DMS79 (cell line): Measurements from ENCODE around the gene C17orf107.
A peak's percentile ranks its signal among the peaks of the same experiment; 100 is the strongest.

Experiments used
- DNase-seq: peaks from one replicate; lab custom pipeline; 2025; lab: John Stamatoyannopoulos, UW

Gene C17orf107

DNA sequence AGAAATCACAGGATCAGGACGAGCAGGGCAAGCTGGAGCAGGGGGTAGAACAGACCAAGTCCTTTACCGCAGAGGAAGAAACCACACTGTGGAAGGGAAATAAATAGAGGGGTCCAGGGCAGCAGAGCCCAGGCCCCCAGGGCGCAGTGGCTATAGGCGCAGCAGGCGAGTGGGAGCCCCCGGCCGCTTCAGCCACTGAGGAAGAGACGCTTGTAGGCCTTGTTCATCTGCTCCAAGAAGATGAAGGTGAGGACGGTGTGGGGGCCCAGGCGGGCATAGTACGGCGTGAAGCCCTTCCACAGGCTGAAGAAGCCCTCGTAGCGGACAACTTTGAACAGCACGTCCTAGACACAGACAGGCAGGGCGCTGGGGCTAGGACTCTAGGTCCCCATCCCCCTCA is 38.2 kb downstream of the C17orf107 start:
- DNase-seq: no peak

DNA sequence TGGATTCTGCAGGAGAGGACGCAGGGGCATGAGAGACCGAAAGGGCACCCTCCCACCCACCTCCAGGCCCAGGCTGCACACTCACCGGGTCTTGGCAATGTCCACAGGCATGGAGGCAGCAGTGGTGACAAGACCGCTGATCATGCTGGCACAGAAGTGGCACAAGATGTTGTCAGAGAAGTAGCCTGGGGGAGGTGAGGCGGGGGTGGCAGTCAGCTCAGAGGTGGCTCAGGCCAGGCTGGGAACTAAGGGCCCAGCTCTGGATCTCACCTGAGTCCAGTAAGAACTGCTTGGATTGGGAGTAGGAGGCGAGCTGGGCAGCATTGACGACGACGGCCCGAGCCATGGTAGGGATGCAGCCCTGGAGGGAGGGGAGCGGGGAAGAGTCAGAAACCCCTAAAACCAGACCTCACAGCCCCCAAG is 38.7 kb downstream of the C17orf107 start:
- DNase-seq: no peak

- peak; percentile 12 for DNase-seq
These were observed 39.6 kb downstream of the C17orf107 start for GRCh38 chr17:4938688-4939545.

DNA sequence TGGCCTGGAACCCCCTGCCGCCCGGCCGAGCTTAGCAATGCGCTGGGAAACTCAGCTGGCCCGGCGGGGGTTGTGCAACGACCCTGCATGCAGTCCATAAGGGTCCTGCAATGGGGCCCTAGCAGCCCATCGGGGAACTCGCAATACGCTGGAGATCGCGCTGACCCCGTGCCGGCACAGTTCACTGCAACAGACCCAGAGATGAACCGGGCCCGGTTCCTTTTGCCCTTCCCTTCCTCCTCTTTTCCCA is 40.1 kb downstream of the C17orf107 start:
- DNase-seq: no peak

DNA sequence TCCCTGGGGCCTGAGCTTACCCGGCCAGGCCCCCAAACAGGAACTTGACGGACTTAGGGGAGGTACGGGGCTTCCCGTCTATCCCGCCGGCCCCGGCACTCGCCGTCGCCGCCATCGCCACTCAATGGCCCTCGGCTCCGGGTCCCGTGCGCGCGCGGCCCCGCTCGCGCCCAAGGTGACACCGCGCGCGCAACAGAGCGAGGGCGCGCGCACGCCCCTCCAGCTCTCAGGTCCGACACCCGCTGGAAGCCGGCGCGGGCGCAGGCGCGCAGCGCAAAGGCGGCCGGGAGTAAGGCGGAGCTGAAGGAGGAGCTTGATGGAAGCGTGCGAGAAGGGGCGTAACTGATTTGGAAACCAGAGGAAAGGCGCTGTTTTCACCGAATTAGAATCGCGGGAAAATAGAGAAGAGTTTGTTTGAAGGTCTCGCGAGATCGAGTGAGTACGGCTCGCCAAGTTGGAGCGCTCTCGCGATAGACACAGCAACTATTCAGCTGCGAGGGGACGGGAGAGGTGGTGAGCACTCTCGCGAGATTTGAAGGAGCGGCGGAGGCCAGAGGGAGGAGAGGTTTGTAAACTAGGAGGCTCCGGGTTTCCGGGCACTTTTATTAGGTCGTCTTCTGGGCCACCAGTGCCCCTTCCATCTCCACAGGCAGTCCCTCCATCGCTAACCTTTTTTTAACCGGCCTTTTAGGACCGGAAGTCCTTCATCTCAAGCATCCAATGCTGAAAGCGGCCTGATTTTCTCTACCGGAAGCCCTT is 40.6 kb downstream of the C17orf107 start, which contains the start of the genes RNF167 and SLC25A11:
Gene RNF167 (plus strand): TSS at position 473 of the 759 bp plus-strand sequence. CDS start 642 bp downstream, outside the sequence.
Gene SLC25A11 (minus strand): TSS at position 251 of the 759 bp plus-strand sequence. CDS start 136 bp downstream, at position 115.
- DNase-seq: peak; percentile 98

DNA sequence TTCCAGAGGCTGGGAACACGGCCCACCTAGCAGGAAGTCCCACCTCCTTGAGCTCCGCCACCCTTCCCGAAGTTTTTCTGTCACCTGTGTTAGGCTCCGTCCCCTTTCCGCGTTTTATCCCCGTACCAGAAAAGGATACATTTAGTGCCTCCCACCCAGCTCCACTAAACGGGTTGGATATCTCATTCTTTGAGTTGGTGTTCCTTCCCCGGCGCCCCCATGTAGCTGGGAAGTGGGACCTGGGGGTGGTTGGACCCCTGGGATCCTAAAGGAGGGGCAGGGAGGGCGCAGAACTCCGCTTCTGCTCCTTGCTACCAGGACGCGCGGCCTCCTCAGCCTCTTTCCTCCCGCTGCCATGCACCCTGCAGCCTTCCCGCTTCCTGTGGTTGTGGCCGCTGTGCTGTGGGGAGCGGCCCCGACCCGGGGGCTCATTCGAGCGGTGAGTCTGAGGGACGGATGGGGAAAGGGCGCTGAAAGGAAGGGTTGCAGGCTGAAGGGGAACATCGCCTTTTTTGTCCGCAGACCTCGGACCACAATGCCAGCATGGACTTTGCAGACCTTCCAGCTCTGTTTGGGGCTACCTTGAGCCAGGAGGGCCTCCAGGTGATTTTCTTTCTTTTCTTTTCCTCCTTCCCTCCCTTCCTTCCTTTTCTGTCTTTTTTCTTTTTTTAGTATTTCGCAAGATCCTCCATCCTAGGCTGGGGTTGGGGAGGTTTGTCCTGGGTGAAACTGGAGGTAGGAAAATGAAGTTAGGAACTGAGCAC is 41.4 kb downstream of the C17orf107 start:
- DNase-seq: no peak

GRCh38 chr17:4941319-4941610 is 41.9 kb downstream of the C17orf107 start:
- DNase-seq: no peak

DNA sequence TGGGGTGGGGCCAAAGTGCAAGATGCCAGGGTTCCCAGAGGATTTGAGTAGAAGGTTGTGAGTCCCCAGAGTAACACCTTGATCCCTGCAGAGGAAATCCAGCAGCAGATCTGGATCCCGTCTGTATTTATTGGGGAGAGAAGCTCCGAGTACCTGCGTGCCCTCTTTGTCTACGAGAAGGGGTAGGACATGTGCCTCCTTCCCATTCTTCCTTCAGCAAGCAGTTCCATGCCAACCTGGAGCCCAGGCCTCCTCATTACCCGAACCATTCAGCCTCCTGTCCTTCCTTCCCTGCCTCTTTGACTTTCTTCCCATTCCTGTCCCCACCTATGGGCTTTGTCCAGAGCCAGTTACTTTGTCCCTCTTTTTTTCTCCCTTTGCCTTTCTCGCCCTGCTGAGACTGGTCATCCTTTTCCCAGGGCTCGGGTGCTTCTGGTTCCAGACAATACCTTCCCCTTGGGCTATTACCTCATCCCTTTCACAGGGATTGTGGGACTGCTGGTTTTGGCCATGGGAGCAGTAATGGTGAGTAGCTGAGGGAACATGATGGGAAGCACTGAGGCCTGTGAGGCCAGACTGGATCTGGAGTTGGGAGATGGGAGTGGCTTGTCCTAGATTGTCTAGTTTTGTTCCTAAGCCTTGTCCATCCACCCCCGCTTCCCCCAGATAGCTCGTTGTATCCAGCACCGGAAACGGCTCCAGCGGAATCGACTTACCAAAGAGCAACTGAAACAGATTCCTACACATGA is 43.6 kb downstream of the C17orf107 start:
- no peak for DNase-seq

GRCh38 chr17:4944163-4944553 is 44.8 kb downstream of the C17orf107 start:
- DNase-seq: no peak

- no peak for DNase-seq
These were observed 45.3 kb downstream of the C17orf107 start for GRCh38 chr17:4944554-4945175.

GRCh38 chr17:4945176-4945943 is 46.0 kb downstream of the C17orf107 start:
- DNase-seq: no peak

DNA sequence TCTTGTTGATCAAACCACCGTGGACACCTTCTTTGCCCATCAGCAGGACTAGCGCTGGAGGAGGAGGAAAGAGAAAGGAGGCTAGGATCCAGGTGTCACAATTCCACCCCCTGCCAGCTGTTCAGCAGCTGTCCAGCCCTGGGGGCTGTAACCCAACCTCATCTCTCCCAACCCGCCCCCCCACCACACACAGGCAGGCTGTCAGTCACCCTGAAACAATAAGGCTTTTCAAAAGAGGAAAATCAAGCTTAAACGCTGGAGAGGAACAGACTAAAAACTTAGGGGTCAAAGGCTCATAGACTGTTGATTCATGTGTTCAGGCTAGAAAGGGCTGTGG is 46.6 kb downstream of the C17orf107 start:
- no peak for DNase-seq

DNA sequence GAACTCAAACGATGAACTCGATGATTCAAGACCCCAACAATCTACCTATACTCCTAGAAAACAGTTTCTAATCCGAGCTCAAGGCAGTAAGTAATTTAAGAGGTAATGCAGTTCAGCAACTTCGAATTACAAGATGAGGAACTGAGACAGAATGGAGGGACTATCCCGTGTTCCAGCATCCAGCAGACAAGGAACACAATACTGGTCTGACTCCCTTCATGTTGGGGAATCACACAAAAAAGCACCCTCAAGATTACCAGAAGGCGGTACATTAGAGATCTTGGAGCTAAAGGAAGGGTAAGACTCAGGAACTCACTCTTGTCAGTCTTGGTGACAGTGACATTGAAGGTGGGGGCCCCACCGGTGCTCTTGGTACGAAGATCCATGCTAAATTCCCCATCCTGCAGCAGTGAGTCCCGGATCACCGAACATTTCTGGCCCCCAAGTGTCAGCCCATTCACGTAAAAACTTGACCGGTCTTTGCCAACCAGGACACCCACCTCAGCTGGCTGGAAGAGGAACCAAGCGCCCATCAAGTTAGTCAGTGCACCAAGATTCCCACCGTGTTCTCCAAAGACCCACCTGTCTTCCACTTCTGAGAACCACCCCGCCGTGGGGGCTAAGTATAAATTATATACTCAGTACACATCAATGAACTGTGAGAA is 47.1 kb downstream of the C17orf107 start:
- DNase-seq: no peak

DNA sequence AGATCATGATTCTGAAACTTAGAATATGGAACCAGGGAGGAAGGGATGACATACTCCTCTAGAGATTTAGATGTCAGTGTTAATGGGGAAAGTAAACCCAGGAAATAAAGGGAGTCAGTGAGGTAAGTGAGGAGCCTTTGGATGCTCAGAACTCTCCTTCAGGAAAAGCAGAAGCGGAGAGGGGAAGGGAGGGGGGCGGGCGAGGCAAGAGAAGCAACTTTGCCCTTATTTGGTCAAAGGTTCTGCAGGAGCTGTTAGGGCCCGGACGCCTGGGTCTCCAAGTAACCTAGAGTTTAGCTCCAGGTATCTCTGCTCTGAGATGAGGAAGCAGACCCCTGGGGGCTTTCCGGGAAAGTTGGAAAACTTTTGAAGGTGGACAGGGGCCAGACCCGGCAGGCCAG is 47.7 kb downstream of the C17orf107 start:
- DNase-seq: no peak

GRCh38 chr17:4947411-4948165 is 48.3 kb downstream of the C17orf107 start:
- peak; percentile 12 for DNase-seq

GRCh38 chr17:4948166-4948930 is 49.0 kb downstream of the C17orf107 start, which contains the start of gene PFN1:
TSS of gene PFN1 (minus strand) at chr17:4948530. CDS start at chr17:4948394, 136 bp downstream.
- DNase-seq: peak; percentile 52

GRCh38 chr17:4948931-4949320 is 49.6 kb downstream of the C17orf107 start:
- peak; percentile 64 for DNase-seq

- DNase-seq: peak; percentile 53
These were observed 50.2 kb downstream of the C17orf107 start for GRCh38 chr17:4949321-4950074.
